Loucy (cell line): ENCODE data around the gene NAA11.

Source experiments
- EZH2phosphoT487 ChIP-seq: fragments of 200-600 bp; IDR thresholded peaks from 2 replicates; pipeline ENCODE4 v1.6.1; 2018; ENCODE audit warnings: antibody characterized with exemption, mild to moderate bottlenecking, moderate library complexity, borderline replicate concordance
- TF ChIP-seq, protein P1 (sequence below): fragments of 200-600 bp; sonication (generic); conservative IDR thresholded peaks from 2 replicates; pipeline ENCODE4 v1.5.1; 2014; ENCODE audit warnings: mild to moderate bottlenecking, antibody characterized with exemption, low read length

DNA sequence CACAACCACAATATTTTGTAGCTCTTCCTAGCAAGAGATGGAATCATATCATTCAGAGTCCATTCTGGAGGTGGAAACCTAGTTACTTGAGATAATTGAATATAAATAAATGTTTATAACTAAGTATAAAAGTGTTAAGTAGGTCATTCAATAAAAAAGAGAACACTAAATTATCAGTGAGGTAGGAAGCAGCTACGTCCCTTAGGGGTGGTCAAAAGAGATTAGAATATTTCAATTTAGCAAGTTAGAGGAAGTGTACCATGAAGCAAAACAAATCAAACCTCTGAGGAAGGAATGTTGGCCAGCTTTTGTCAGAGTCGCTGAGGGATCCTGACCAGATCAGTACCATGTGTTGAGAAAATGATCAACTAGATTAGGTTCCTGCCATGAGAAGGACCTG lies 44.2 kb upstream of the NAA11 start:
- TF ChIP-seq, protein P1, sequence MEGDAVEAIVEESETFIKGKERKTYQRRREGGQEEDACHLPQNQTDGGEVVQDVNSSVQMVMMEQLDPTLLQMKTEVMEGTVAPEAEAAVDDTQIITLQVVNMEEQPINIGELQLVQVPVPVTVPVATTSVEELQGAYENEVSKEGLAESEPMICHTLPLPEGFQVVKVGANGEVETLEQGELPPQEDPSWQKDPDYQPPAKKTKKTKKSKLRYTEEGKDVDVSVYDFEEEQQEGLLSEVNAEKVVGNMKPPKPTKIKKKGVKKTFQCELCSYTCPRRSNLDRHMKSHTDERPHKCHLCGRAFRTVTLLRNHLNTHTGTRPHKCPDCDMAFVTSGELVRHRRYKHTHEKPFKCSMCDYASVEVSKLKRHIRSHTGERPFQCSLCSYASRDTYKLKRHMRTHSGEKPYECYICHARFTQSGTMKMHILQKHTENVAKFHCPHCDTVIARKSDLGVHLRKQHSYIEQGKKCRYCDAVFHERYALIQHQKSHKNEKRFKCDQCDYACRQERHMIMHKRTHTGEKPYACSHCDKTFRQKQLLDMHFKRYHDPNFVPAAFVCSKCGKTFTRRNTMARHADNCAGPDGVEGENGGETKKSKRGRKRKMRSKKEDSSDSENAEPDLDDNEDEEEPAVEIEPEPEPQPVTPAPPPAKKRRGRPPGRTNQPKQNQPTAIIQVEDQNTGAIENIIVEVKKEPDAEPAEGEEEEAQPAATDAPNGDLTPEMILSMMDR = no peak
- TF ChIP-seq EZH2phosphoT487 = no peak
